ENCODE data around the gene MSL2. TPM values are rescaled to one million over a fixed set of nuclear protein-coding genes. Genes with fewer than 3 reads are reported as not detected.

The MSL2 gene
- total RNA-seq, 2 experiments from 2014 or later = 143 to 146 TPM

DNA sequence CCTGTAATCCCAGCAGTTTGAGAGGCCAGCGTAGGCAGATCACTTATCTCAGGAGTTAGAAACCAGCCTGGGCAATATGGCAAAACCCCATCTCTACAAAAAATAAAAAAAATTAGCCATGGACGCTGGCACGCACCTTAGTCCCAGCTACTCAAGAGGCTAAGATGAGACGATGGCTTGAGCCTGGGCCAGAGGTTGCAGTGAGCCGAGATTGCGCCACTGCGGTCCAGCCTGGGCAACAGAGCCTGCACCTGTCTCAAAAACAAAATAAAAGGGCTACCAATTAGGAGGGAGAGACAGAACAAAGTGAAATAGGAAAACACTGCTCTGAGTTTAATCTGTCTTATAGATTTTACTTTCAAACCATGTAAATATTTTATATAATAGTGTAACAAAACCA, 33.8 kb downstream of the MSL2 start:
- Histone ChIP-seq H3K36me3 (ENCODE audit: insufficient read depth, low read length) (peaks cover 3% of the 10 kb centered on the region), H3K9me3 (ENCODE audit: control insufficient read depth in 1 of 2, insufficient read depth in 1 of 2, low read length in 2 of 2) (peaks cover 0 to 3% of the 10 kb centered on the region in 2 experiments), H3K4me1 (ENCODE audit: insufficient read depth, low read length) (peaks cover 31% of the 10 kb centered on the region), H3K27me3 (ENCODE audit: control insufficient read depth in 1 of 2, insufficient read depth in 2 of 2, low read length in 2 of 2) (no peaks in the 10 kb centered on the region), H3K27ac (ENCODE audit: low read depth in 1 of 2, low read length in 2 of 2) (no peak overlapping the region), H3K4me3 (ENCODE audit: low read length) (no peak overlapping the region)
- Mint-ChIP-seq H3K4me3 (no peak overlapping the region), H3K36me3 (ENCODE audit: low read depth) (peaks cover 38% of the 10 kb centered on the region), H3K27ac (peak overlapping the region; percentile 39), H3K4me1 (ENCODE audit: low read depth) (peaks cover 83% of the 10 kb centered on the region), H3K27me3 (no peaks in the 10 kb centered on the region), H3K9me3 (peaks cover 1% of the 10 kb centered on the region)
- POLR2A ChIA-PET = no interaction called here
- CTCF ChIA-PET = no interaction called here
- DNase-seq (no peak), ATAC-seq (ENCODE audit: poor library complexity) (no peak)
- TF ChIP-seq CTCF (IDR thresholded peaks at IDR 0.05) = no peak
- intact Hi-C loops (cut with DNase I, micrococcal nuclease) = no loop called here

DNA sequence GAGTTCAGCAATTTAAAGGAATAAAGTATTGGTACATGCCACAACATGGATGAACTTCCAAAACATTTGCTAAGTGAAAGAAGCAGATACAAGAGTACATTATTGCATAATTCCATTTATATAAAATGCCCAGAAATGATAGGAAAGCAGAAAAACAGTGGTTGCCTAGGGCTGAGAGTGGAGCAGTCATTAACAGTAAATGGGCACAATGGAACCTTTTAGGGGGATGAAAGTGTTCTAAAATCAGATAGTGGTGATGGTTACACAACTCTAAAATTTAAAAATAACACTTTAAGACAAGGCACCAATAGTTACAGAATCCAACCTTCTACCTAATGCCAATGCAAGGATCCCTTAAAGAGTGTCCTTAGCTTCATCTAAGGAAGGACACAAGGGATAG, 34.6 kb downstream of the MSL2 start:
- H3K27me3 Mint-ChIP-seq = no peaks in the 10 kb centered on the region
- peaks cover 0 to 3% of the 10 kb centered on the region in 2 experiments for H3K9me3 ChIP-seq (ENCODE audit: control insufficient read depth in 1 of 2, insufficient read depth in 1 of 2, low read length in 2 of 2)
- no peak for ATAC-seq (ENCODE audit: poor library complexity)
- H3K27ac ChIP-seq (ENCODE audit: low read depth in 1 of 2, low read length in 2 of 2) = no peak overlapping the region
- no peak for DNase-seq
- H3K4me1 ChIP-seq (ENCODE audit: insufficient read depth, low read length) = peaks cover 33% of the 10 kb centered on the region
- H3K27ac Mint-ChIP-seq = peak overlapping the region; percentile 39
- POLR2A ChIA-PET = no interaction called here
- peaks cover 77% of the 10 kb centered on the region for H3K4me1 Mint-ChIP-seq (ENCODE audit: low read depth)
- CTCF ChIA-PET = no interaction called here
- H3K36me3 ChIP-seq (ENCODE audit: insufficient read depth, low read length) = peaks cover 3% of the 10 kb centered on the region
- H3K27me3 ChIP-seq (ENCODE audit: control insufficient read depth in 1 of 2, insufficient read depth in 2 of 2, low read length in 2 of 2) = no peaks in the 10 kb centered on the region
- no peak overlapping the region for H3K4me3 Mint-ChIP-seq
- no peak overlapping the region for H3K4me3 ChIP-seq (ENCODE audit: low read length)
- TF ChIP-seq CTCF (IDR thresholded peaks at IDR 0.05) = no peak
- intact Hi-C loops (cut with DNase I, micrococcal nuclease) = no loop called here
- H3K36me3 Mint-ChIP-seq (ENCODE audit: low read depth) = peaks cover 38% of the 10 kb centered on the region
- peaks cover 1% of the 10 kb centered on the region for H3K9me3 Mint-ChIP-seq

DNA sequence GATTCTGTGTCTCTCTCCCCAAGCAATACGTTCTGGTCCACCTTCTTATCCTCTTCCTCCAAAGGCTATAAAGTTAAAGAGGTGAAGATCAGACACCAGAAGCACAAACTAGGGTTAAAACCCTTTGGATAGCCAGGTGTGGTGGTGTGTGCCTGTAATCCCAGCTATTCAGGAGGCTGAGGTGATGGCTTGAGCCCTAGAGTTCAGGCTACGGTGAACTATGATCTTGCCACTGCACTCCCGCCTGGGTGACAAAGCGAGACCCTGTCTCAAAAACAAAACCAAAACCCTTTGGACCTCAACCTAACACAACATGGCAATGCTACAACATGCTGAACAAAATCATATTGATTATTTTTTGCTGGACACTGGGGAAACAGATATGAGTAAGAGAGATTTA, 43.2 kb downstream of the MSL2 start:
- intact Hi-C loops (cut with DNase I, micrococcal nuclease) = loop anchor here (5.0 kb wide), 1 partner anchor 39 kb away; no protein-coding TSS in a partner anchor
- H3K9me3 Mint-ChIP-seq = no peaks in the 10 kb centered on the region
- ChIA-PET POLR2A (no interaction called here), CTCF (no interaction called here)
- Histone ChIP-seq H3K4me1 (ENCODE audit: insufficient read depth, low read length) (peaks cover 20% of the 10 kb centered on the region), H3K9me3 (ENCODE audit: control insufficient read depth in 1 of 2, insufficient read depth in 1 of 2, low read length in 2 of 2) (no peaks in the 10 kb centered on the region), H3K27me3 (ENCODE audit: control insufficient read depth in 1 of 2, insufficient read depth in 2 of 2, low read length in 2 of 2) (no peaks in the 10 kb centered on the region), H3K4me3 (ENCODE audit: low read length) (no peak overlapping the region), H3K27ac (ENCODE audit: low read depth in 1 of 2, low read length in 2 of 2) (no peak overlapping the region), H3K36me3 (ENCODE audit: insufficient read depth, low read length) (peaks cover 34% of the 10 kb centered on the region)
- peaks cover 77% of the 10 kb centered on the region for H3K4me1 Mint-ChIP-seq (ENCODE audit: low read depth)
- DNase-seq (no peak), ATAC-seq (ENCODE audit: poor library complexity) (no peak)
- H3K36me3 Mint-ChIP-seq (ENCODE audit: low read depth) = peaks cover 62% of the 10 kb centered on the region
- no peaks in the 10 kb centered on the region for H3K27me3 Mint-ChIP-seq
- no peak for TF ChIP-seq CTCF (IDR thresholded peaks at IDR 0.05)
- peak overlapping the region; percentile 35 for H3K27ac Mint-ChIP-seq
- no peak overlapping the region for H3K4me3 Mint-ChIP-seq
